Measurements from ENCODE around the gene FNTB. TPM values are rescaled to one million over a fixed set of nuclear protein-coding genes. Genes with fewer than 3 reads are reported as not detected.
A peak's percentile ranks its signal among the peaks of the same experiment; 100 is the strongest.

Gene FNTB
- total RNA-seq, 1 donor from 2014 or later: 28.6 TPM

DNA sequence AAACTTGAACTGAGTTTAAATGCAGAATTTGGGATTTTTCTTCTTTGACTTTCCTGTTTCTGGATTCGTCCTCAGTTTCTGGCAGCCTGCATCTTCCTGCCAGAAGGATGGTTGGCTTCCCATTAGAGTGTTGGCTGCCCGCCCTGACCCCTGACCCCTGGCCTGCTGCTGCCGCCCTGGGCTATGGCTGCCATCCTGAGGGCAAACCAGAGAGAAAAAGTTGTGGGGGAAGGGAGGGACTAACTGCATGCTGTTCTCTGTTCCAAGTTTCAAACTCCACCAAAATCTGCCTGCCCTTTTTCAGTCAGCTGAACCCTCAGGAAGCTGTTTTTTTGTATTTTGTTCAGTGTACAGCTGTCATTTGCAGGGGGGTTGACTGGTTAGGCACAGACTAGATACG lies 48.4 kb downstream of the FNTB start:
- H3K36me3 Mint-ChIP-seq (ENCODE audit: low read depth): peaks cover 4% of the 10 kb centered on the region
- peak overlapping the region; percentile 14 for H3K27ac Mint-ChIP-seq (ENCODE audit: unreplicated experiment)
- no peaks in the 10 kb centered on the region for H3K9me3 Mint-ChIP-seq
- DNase-seq (ENCODE audit: low read depth, low spot score): peak; percentile 53
- H3K4me1 Mint-ChIP-seq: peaks cover 17% of the 10 kb centered on the region
- no peaks in the 10 kb centered on the region for H3K27me3 Mint-ChIP-seq (ENCODE audit: low read depth)
- TF ChIP-seq, protein P1, sequence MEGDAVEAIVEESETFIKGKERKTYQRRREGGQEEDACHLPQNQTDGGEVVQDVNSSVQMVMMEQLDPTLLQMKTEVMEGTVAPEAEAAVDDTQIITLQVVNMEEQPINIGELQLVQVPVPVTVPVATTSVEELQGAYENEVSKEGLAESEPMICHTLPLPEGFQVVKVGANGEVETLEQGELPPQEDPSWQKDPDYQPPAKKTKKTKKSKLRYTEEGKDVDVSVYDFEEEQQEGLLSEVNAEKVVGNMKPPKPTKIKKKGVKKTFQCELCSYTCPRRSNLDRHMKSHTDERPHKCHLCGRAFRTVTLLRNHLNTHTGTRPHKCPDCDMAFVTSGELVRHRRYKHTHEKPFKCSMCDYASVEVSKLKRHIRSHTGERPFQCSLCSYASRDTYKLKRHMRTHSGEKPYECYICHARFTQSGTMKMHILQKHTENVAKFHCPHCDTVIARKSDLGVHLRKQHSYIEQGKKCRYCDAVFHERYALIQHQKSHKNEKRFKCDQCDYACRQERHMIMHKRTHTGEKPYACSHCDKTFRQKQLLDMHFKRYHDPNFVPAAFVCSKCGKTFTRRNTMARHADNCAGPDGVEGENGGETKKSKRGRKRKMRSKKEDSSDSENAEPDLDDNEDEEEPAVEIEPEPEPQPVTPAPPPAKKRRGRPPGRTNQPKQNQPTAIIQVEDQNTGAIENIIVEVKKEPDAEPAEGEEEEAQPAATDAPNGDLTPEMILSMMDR (conservative IDR thresholded peaks at IDR 0.05): no peak
- no peak overlapping the region for H3K4me3 Mint-ChIP-seq

DNA sequence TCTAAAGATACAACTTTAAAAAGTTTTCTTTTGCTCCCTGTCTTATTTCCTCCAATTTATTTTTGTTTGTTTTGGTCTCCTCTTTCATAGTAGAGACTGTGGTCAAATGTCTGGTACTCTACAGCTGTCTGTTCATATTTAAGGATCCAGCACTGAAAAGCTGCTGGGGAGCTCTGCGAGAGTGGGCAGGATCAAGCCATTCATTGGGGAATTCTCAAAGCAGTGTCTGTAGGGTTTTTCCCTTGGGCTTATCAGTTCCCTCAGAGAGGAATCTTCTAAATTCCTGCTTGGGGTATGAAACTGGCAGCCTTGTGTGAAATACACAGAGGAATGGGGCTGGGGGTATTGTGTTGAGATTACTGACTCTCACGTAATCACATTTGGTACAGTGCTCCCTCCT lies 52.3 kb downstream of the FNTB start:
- DNase-seq (ENCODE audit: low read depth, low spot score): no peak
- Mint-ChIP-seq H3K4me1 (peaks cover 16% of the 10 kb centered on the region), H3K9me3 (no peaks in the 10 kb centered on the region), H3K36me3 (ENCODE audit: low read depth) (peaks cover 6% of the 10 kb centered on the region), H3K27ac (ENCODE audit: unreplicated experiment) (no peak overlapping the region), H3K4me3 (no peak overlapping the region), H3K27me3 (ENCODE audit: low read depth) (no peaks in the 10 kb centered on the region)
- TF ChIP-seq, protein P1 (conservative IDR thresholded peaks at IDR 0.05): no peak

DNA sequence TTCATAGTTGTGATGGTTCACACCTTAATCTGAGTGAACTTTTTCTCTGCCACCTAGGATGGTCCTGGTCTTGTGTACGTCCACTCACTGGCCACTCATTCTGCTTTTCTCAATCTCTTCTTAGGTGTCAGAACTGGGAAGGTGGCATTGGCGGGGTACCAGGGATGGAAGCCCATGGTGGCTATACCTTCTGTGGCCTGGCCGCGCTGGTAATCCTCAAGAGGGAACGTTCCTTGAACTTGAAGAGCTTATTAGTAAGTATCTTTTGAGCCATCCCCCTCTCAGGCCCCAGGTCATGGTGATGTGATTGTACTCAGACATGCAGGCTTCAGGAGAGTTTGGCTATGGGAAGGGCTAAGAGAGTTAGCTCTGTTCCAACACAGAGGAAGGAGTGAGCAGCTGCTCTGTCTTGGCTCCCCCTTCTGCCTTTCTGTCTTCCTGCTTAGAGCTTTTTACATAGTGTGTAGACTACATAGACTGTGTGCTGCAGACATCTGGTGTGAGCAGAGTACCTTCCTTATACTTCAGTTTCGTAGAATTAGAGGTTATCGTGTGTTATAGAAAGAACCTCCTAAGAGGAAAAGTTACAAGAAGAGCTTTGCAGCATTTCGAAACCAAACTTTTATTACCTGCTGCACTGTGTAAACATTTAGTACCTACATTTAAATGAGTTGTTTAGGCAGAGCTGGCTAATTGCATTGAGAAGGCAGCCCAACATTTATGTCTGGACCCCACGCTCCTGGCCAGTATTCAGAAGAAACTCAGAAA lies 54.2 kb downstream of the FNTB start:
- peaks cover 6% of the 10 kb centered on the region for H3K36me3 Mint-ChIP-seq (ENCODE audit: low read depth)
- TF ChIP-seq, protein P1 (conservative IDR thresholded peaks at IDR 0.05): no peak
- no peaks in the 10 kb centered on the region for H3K4me1 Mint-ChIP-seq
- no peak overlapping the region for H3K4me3 Mint-ChIP-seq
- peak overlapping the region; percentile 62 for H3K27ac Mint-ChIP-seq (ENCODE audit: unreplicated experiment)
- H3K9me3 Mint-ChIP-seq: no peaks in the 10 kb centered on the region
- no peaks in the 10 kb centered on the region for H3K27me3 Mint-ChIP-seq (ENCODE audit: low read depth)
- no peak for DNase-seq (ENCODE audit: low read depth, low spot score)

DNA sequence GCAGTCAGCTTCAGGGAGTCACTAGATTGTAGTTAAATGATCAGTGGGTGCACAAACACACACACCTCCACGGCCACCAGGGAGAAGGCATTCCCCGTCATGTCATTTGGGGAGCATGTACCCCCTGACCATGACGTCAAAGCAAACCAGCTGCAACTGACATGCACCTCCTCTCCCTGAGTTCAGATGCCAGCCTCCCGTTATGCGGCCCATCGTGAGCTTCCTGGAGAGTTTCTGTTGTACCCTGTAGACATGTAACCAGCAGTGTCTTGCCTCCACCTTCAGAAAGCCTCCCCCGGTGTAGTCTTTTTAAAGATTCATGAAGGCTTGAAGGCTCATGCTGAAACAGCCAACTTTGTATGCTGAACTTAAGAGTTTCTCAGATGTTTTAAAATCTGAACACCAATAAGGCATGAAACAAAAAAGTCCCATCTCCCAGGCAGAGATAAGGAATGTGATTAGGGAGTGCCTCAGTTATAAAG lies 54.8 kb downstream of the FNTB start:
- H3K4me1 Mint-ChIP-seq: no peaks in the 10 kb centered on the region
- peaks cover 6% of the 10 kb centered on the region for H3K36me3 Mint-ChIP-seq (ENCODE audit: low read depth)
- DNase-seq (ENCODE audit: low read depth, low spot score): no peak
- no peaks in the 10 kb centered on the region for H3K27me3 Mint-ChIP-seq (ENCODE audit: low read depth)
- H3K27ac Mint-ChIP-seq (ENCODE audit: unreplicated experiment): no peak overlapping the region
- no peaks in the 10 kb centered on the region for H3K9me3 Mint-ChIP-seq
- TF ChIP-seq, protein P1 (conservative IDR thresholded peaks at IDR 0.05): no peak
- H3K4me3 Mint-ChIP-seq: no peak overlapping the region

DNA sequence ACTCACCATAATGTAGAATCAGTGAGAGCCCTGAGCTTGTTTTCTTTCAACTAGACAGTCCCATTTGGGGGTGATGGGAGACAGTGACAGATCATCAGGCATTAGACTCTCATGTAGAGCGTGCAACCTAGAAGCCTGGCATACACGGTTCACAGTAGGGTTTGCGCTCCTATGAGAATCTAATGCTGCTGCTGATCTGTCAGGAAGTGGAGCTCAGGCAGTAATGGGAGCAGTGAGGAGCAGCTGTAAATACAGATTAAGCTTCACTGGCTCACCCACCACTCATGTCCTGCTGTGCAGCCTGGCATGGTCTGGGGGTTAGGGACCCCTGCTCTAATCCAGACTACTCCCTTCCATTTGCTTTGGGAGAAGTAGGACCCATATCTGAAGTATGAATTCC lies 55.6 kb downstream of the FNTB start:
- Mint-ChIP-seq H3K4me1 (no peaks in the 10 kb centered on the region), H3K36me3 (ENCODE audit: low read depth) (peaks cover 6% of the 10 kb centered on the region), H3K9me3 (no peaks in the 10 kb centered on the region), H3K27me3 (ENCODE audit: low read depth) (no peaks in the 10 kb centered on the region), H3K4me3 (no peak overlapping the region), H3K27ac (ENCODE audit: unreplicated experiment) (no peak overlapping the region)
- TF ChIP-seq, protein P1 (conservative IDR thresholded peaks at IDR 0.05): no peak
- no peak for DNase-seq (ENCODE audit: low read depth, low spot score)

All from neural crest cell (in vitro differentiated cells).